Measurements from ENCODE around the gene CYFIP2.
"Not testable (repeated sequence)": the region's sequence is repeated elsewhere in the genome, so short reads cannot be mapped to it uniquely, and the experiment has no call there.

CYFIP2 gene

DNA sequence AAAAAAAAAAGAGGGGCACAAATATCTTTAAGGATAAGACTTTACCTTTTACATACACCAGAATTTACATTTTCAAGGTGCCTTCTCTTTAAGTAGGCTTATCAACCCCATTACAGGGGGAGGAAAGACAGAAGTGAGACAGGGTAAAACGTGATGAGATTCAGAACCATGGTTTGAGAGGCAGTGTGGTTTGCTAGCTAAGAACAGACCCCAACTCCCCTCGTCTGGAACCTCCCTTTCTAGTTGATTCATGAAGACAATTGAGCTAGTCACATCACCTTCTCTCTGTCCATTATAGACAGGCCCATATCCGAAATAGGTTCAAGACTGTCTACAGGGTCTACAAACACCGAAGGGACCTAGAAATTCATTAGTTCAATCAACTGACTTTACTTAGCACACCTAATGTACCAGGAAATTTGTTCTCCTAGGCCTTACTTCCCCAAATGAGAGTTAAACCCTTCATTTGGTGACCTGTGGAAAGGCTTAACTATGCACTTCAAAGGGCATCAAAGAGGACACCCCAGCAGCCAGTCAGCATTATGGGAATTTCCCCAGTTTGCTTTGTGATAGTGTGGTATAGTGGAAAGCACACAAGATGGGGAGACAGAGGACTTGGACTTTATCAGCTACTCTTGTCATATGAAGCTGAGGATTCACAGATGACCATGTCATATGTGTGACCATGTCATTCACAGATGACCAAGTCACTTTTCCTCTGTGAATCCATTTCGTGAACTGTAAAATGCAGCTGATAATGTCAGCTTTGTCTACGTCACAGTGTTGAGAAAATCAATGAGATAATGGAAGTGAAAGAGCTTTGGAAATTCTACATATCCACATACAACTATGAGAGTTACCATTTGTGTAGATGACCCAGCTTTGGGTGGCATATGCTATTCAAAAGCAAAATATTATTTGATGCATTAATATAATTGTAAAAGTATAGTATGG, 40.2 kb upstream of the CYFIP2 start:
- TF ChIP-seq, protein P1, sequence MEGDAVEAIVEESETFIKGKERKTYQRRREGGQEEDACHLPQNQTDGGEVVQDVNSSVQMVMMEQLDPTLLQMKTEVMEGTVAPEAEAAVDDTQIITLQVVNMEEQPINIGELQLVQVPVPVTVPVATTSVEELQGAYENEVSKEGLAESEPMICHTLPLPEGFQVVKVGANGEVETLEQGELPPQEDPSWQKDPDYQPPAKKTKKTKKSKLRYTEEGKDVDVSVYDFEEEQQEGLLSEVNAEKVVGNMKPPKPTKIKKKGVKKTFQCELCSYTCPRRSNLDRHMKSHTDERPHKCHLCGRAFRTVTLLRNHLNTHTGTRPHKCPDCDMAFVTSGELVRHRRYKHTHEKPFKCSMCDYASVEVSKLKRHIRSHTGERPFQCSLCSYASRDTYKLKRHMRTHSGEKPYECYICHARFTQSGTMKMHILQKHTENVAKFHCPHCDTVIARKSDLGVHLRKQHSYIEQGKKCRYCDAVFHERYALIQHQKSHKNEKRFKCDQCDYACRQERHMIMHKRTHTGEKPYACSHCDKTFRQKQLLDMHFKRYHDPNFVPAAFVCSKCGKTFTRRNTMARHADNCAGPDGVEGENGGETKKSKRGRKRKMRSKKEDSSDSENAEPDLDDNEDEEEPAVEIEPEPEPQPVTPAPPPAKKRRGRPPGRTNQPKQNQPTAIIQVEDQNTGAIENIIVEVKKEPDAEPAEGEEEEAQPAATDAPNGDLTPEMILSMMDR (IDR thresholded peaks at IDR 0.05; ENCODE audit: low read depth, low read length): no peak
- no peak for DNase-seq (ENCODE audit: low read depth in 2 of 2)
- no peak overlapping the region for H3K4me3 ChIP-seq (replicated peaks in 1 of 2; ENCODE audit: low read depth in 2 of 2, low read length in 2 of 2)

DNA sequence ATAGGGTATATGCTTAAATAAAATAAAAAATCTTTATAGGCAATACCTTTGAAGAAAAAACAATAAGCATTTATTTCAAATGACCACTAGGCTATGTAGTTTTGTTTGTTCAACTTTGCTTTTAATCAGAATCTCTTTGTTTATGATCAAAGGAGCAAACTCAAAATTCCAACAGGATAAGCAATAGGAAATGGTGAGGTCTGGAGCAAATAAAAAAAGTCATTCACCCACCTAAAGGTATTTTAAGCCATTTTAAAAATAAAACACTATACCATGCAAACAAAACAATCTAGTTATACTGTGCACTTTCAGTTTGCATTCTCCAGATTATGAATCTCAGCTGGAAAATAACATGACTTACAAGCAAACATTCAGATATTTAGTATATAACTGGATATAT, 35.3 kb upstream of the CYFIP2 start:
- DNase-seq (ENCODE audit: low read depth in 2 of 2): no peak
- H3K4me3 ChIP-seq (replicated peaks in 1 of 2; ENCODE audit: low read depth in 2 of 2, low read length in 2 of 2): no peak overlapping the region
- TF ChIP-seq, protein P1 (IDR thresholded peaks at IDR 0.05; ENCODE audit: low read depth, low read length): no peak

DNA sequence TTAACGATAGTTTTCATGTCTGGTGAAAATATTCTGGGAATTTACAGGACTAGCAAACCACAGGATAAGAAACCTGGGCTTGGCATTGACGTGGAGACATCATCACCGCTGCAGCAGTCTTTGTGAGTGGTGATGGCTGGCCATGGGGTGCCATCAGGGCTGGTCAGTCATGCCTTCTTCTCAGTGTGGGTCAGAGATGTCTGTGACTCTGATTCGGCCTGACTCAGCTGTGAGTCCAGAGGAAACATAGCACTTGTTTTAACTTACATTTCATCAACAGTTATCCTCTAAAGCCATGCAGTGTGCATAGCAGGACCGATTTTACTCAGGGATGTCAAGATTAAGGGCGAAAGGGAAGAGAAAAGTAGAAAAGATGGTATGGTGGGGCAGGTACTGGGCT, 33.2 kb upstream of the CYFIP2 start:
- TF ChIP-seq, protein P1 (IDR thresholded peaks at IDR 0.05; ENCODE audit: low read depth, low read length): no peak
- no peak overlapping the region for H3K4me3 ChIP-seq (replicated peaks in 1 of 2; ENCODE audit: low read depth in 2 of 2, low read length in 2 of 2)
- no peak for DNase-seq (ENCODE audit: low read depth in 2 of 2)

DNA sequence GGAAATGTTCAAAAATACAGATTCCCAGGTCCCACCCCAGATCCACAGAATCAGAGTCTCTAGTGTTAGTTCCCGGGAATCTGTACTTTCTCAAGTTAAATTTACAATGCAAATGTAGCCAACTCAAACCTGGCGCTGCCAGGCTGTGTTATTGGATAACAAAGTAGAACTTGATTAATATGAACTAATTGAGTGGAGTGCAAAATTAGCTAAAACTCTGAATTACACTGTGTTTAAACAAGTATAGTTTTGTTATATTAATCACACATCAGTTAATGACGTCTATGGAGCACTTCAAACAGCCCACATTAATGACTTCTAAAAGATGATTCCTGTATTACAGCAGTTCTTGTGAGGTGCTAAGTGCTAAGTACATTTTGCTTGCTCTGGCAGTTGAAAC, 32.4 kb upstream of the CYFIP2 start:
- no peak overlapping the region for H3K4me3 ChIP-seq (replicated peaks in 1 of 2; ENCODE audit: low read depth in 2 of 2, low read length in 2 of 2)
- no peak for DNase-seq (ENCODE audit: low read depth in 2 of 2)
- TF ChIP-seq, protein P1 (IDR thresholded peaks at IDR 0.05; ENCODE audit: low read depth, low read length): no peak

DNA sequence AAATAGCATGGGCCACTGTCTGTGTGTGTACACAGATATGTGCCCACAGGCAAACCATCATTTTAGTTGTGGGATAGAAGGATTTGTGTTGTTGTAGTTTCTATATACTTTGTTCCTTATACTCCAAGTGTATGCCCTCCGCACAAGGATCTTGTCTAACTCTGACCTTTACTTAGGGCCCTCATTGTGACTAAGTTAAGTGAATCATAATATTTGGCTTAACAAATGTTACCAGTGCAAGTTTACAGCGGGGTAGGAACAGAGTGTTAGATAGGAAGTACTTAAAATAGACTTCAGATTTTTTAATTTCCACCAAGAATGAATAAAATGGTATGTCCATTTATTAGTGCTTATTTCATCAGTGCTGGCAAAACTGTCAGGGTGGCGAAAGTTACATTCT, 29.5 kb upstream of the CYFIP2 start:
- peak in 1 of 2 donors; percentile 5 for DNase-seq (ENCODE audit: low read depth in 2 of 2)
- TF ChIP-seq, protein P1 (IDR thresholded peaks at IDR 0.05; ENCODE audit: low read depth, low read length): no peak
- H3K4me3 ChIP-seq (replicated peaks in 1 of 2; ENCODE audit: low read depth in 2 of 2, low read length in 2 of 2): no peak overlapping the region

DNA sequence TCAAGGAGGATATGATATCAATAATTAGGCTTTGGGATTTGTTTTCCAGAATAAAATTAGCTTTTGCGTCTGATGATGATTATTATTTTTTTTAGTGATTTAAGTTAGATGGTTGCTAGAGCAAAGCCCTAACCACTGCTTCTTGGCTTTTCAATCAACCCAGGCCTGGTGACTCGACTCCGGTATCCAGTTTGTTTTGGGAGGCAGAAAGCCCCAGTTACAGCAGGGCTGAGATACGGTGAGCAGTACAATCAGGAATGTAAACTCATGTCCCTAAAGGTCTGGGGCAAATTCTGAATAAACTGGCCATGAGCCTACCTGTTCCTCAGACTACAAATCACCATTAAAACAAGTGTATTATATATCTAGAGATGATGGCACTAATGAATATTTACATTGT, 24.4 kb upstream of the CYFIP2 start:
- TF ChIP-seq, protein P1 (IDR thresholded peaks at IDR 0.05; ENCODE audit: low read depth, low read length): no peak
- DNase-seq (ENCODE audit: low read depth in 2 of 2): peak in 1 of 2 donors; percentile 8
- H3K4me3 ChIP-seq (replicated peaks in 1 of 2; ENCODE audit: low read depth in 2 of 2, low read length in 2 of 2): no peak overlapping the region

DNA sequence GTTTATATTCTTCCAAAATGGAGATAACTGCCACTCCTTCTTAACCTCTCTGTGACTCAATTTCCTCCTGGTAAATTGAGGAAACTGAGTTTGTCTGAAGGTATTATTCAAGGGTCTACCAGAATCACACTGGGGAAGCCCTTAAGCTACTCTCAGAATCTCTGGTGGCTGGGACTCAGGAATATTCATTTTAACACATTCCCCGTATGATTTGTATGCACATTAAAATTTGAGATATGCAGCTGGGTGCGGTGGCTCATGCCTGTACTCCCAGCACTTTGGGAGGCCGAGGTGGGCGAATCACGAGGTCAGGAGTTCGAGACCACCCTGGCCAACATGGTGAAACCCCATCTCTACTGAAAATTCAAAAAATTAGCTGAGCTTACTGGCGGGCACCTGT, 21.2 kb upstream of the CYFIP2 start:
- H3K4me3 ChIP-seq (replicated peaks in 1 of 2; ENCODE audit: low read depth in 2 of 2, low read length in 2 of 2); DNase-seq (ENCODE audit: low read depth in 2 of 2): not testable (repeated sequence)
